GM12891 (cell line): ENCODE results near the gene CLDN1.

ENCODE experiments used
- DNase-seq: peaks from one replicate; pipeline ENCODE4 v3.0.0; 2011; ENCODE audit warnings: low spot score; ENCODE audit not compliant: insufficient read length
- FAIRE-seq: peaks from 2 replicates; lab custom pipeline; 2011; peaks lifted over from hg19 to GRCh38; lab: Jason Lieb, UNC
- PAX5 ChIP-seq: IDR thresholded peaks from 2 replicates; pipeline ENCODE4 v1.6.1; 2011; ENCODE audit warnings: low read length, moderate library complexity, mild to moderate bottlenecking; ENCODE audit not compliant: insufficient read depth, severe bottlenecking
- POLR2A ChIP-seq: IDR thresholded peaks from 2 replicates; pipeline ENCODE4 v1.6.1; 2011; ENCODE audit warnings: low read depth, low read length, control low read depth
- POLR2AphosphoS5 ChIP-seq: IDR thresholded peaks from 2 replicates; pipeline ENCODE4 v1.6.1; 2011; ENCODE audit warnings: low read depth, low read length, control low read depth
- POU2F2 ChIP-seq: IDR thresholded peaks from 2 replicates; pipeline ENCODE4 v1.6.1; 2011; ENCODE audit warnings: low read depth, mild to moderate bottlenecking, control low read depth, low read length, moderate library complexity
- SPI1 ChIP-seq: IDR thresholded peaks from 2 replicates; pipeline ENCODE4 v1.6.1; 2011; ENCODE audit warnings: low read depth, low read length, control low read depth
- TAF1 ChIP-seq: IDR thresholded peaks from 2 replicates; pipeline ENCODE4 v1.6.1; 2011; ENCODE audit warnings: low read depth, low read length, control low read depth

CLDN1 gene

GRCh38 chr3:190314741-190315140 lies 7.5 kb downstream of the CLDN1 start:
- TF ChIP-seq POLR2A (no peak), PAX5 (no peak), SPI1 (no peak), TAF1 (no peak), POU2F2 (no peak), POLR2AphosphoS5 (no peak)
- DNase-seq (no peak), FAIRE-seq (no peak)

DNA sequence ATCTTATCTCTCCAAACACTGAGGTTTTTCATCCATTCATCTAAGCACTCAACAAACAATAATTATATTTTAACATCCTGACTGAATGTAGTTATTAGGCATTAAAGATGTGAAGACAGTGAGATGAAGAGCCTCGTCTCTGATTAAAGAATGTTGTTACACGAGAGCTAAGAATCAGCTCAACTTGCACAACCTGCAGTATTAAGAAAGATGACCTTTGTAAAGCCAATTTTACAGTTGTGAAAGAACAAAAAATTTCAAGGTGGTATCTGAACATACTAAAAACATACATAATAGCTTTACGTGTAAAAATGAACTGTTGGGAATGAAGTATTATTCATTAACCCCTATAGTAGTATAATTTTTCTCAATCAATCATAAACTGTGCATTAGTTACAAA lies 12.8 kb downstream of the CLDN1 start:
- DNase-seq = no peak
- no peak for TF ChIP-seq POU2F2
- TF ChIP-seq TAF1 = no peak
- TF ChIP-seq SPI1 = no peak
- TF ChIP-seq PAX5 = no peak
- no peak for TF ChIP-seq POLR2A
- TF ChIP-seq POLR2AphosphoS5 = no peak
- FAIRE-seq = no peak

- no peak for TF ChIP-seq POLR2AphosphoS5
- no peak for TF ChIP-seq SPI1
- no peak for TF ChIP-seq POU2F2
- no peak for TF ChIP-seq TAF1
- TF ChIP-seq PAX5 = no peak
- no peak for TF ChIP-seq POLR2A
- DNase-seq (no peak), FAIRE-seq (no peak)
These were observed 14.1 kb downstream of the CLDN1 start for GRCh38 chr3:190308154-190308553.

DNA sequence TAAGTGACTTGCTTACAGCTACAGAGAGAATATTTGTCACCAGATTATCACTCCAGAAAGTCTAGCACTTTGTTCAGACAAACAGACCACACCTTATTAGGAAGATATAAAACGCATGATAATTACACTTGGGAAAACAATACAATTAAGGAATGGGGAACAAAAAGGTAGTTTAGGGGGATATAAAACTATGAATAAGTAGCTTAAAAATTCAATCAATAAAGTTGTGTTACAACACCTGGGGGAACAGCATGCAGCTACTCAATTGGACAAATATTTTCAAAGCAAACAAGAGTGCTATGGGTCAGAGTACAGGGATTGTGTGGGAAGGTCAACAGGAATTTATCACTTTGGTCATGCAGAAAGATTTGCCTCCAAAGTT lies 15.1 kb downstream of the CLDN1 start:
- TF ChIP-seq POLR2AphosphoS5 (no peak), PAX5 (no peak), POLR2A (no peak), SPI1 (no peak), TAF1 (no peak), POU2F2 (no peak)
- DNase-seq (no peak), FAIRE-seq (no peak)

GRCh38 chr3:190306513-190307163 lies 15.6 kb downstream of the CLDN1 start:
- no peak for DNase-seq
- FAIRE-seq = no peak
- no peak for TF ChIP-seq POU2F2
- TF ChIP-seq SPI1 = no peak
- TF ChIP-seq TAF1 = no peak
- no peak for TF ChIP-seq POLR2AphosphoS5
- TF ChIP-seq PAX5 = no peak
- no peak for TF ChIP-seq POLR2A

- TF ChIP-seq TAF1 (no peak), SPI1 (no peak), POLR2A (no peak), POU2F2 (no peak), POLR2AphosphoS5 (no peak), PAX5 (no peak)
- DNase-seq = no peak
- FAIRE-seq = no peak
These were observed 16.2 kb downstream of the CLDN1 start for GRCh38 chr3:190306026-190306425.

- FAIRE-seq (no peak), DNase-seq (no peak)
- TF ChIP-seq SPI1 = no peak
- TF ChIP-seq POLR2A = no peak
- TF ChIP-seq POLR2AphosphoS5 = no peak
- TF ChIP-seq TAF1 = no peak
- no peak for TF ChIP-seq POU2F2
- no peak for TF ChIP-seq PAX5
These were observed 16.8 kb downstream of the CLDN1 start for GRCh38 chr3:190305406-190305805.

GRCh38 chr3:190303884-190304283 lies 18.4 kb downstream of the CLDN1 start:
- FAIRE-seq (no peak), DNase-seq (no peak)
- TF ChIP-seq POLR2A (no peak), SPI1 (no peak), PAX5 (no peak), TAF1 (no peak), POLR2AphosphoS5 (no peak), POU2F2 (no peak)

GRCh38 chr3:190302212-190302867 lies 19.9 kb downstream of the CLDN1 start:
- no peak for FAIRE-seq
- no peak for TF ChIP-seq POLR2A
- TF ChIP-seq PAX5 = no peak
- no peak for TF ChIP-seq POU2F2
- TF ChIP-seq SPI1 = no peak
- DNase-seq = no peak

GRCh38 chr3:190301591-190301990 lies 20.7 kb downstream of the CLDN1 start:
- DNase-seq = no peak
- FAIRE-seq = no peak
- TF ChIP-seq TAF1 = no peak
- TF ChIP-seq SPI1 = 0 out of 2 replicates have a peak, but pooled peaks have one; percentile 29
- TF ChIP-seq PAX5 = no peak
